GM12878 (cell line): ENCODE results near the gene COPG2.

ENCODE experiments used
- CEBPB ChIP-seq, 2 experiments: fragments of 150-350 bp in 1 of 2; IDR thresholded peaks; 2 replicates each; pipeline ENCODE4 v1.6.1; 2012 to 2014; ENCODE audit warnings: low read depth in 2 of 2, low read length in 2 of 2, borderline replicate concordance in 1 of 2, inconsistent platforms in 1 of 2
- CTCF ChIP-seq, 3 experiments: IDR thresholded peaks in 2 of 3; conservative IDR thresholded peaks in 1 of 3; 2 replicates each; pipeline ENCODE4 v1.5.1; 2011; ENCODE audit warnings: low read depth in 3 of 3, low read length in 3 of 3, mild to moderate bottlenecking in 3 of 3, control low read depth in 2 of 3, moderate library complexity in 2 of 3, inconsistent platforms in 1 of 3, mixed read lengths in 1 of 3; ENCODE audit not compliant: control insufficient read depth in 2 of 3, insufficient read depth in 1 of 3; ENCODE audit errors: extremely low read depth in 1 of 3
- EED ChIP-seq: sonication (generic); IDR thresholded peaks from 2 replicates; pipeline ENCODE4 v1.6.1; 2016; ENCODE audit warnings: antibody characterized with exemption, low read depth
- EP300 ChIP-seq, 2 experiments: fragments of 150-350 bp in 1 of 2; IDR thresholded peaks; 2 replicates each; pipeline ENCODE4 v1.6.1; 2011 to 2012; ENCODE audit warnings: low read depth in 2 of 2, low read length in 2 of 2, borderline replicate concordance in 1 of 2, improper control_type of control experiment in 1 of 2, inconsistent platforms in 1 of 2; ENCODE audit not compliant: control insufficient read depth in 1 of 2
- EZH2 ChIP-seq: IDR thresholded peaks from 2 replicates; pipeline ENCODE4 v1.6.1; 2012; ENCODE audit warnings: low read depth, mild to moderate bottlenecking, control low read depth, inconsistent platforms, low read length, borderline replicate concordance; ENCODE audit not compliant: control insufficient read depth
- JUNB ChIP-seq: IDR thresholded peaks from 2 replicates; pipeline ENCODE4 v1.6.1; 2016; ENCODE audit warnings: antibody characterized with exemption, mild to moderate bottlenecking
- MEF2A ChIP-seq: IDR thresholded peaks from 2 replicates; pipeline ENCODE4 v1.6.1; 2011; ENCODE audit warnings: low read depth, mild to moderate bottlenecking, low read length, moderate library complexity; ENCODE audit not compliant: insufficient read depth
- MXI1 ChIP-seq: fragments of 150-350 bp; IDR thresholded peaks from 2 replicates; pipeline ENCODE4 v1.6.1; 2011; ENCODE audit warnings: low read depth, mild to moderate bottlenecking, inconsistent platforms, low read length, improper control_type of control experiment
- POLR2A ChIP-seq: IDR thresholded peaks from 2 replicates; pipeline ENCODE4 v1.6.1; 2011; ENCODE audit warnings: low read depth, mild to moderate bottlenecking, low read length
- POLR2AphosphoS5 ChIP-seq: IDR thresholded peaks from 2 replicates; pipeline ENCODE4 v1.6.1; 2011; ENCODE audit warnings: mild to moderate bottlenecking, low read length, inconsistent platforms
- RAD51 ChIP-seq: fragments of 450-650 bp; IDR thresholded peaks from 2 replicates; pipeline ENCODE4 v1.6.1; 2016; ENCODE audit warnings: moderate library complexity, mild to moderate bottlenecking, inconsistent platforms
- SMC3 ChIP-seq: IDR thresholded peaks from 2 replicates; pipeline ENCODE4 v1.6.1; 2011; ENCODE audit warnings: low read length, improper control_type of control experiment, borderline replicate concordance
- YY1 ChIP-seq: IDR thresholded peaks from 2 replicates; pipeline ENCODE4 v1.6.1; 2011; ENCODE audit warnings: low read depth, mild to moderate bottlenecking, low read length
- ZZZ3 ChIP-seq: IDR thresholded peaks from 2 replicates; pipeline ENCODE4 v1.6.1; 2011; ENCODE audit warnings: low read depth; ENCODE audit not compliant: control insufficient read depth, insufficient read length

- TF ChIP-seq RAD51: no peak
- no peak for TF ChIP-seq SMC3
- no peak for TF ChIP-seq POLR2AphosphoS5
- no peak for TF ChIP-seq EP300 (IDR thresholded peaks at IDR 0.05; ENCODE audit: borderline replicate concordance in 1 of 2, control insufficient read depth in 1 of 2, low read depth in 2 of 2, low read length in 2 of 2)
- TF ChIP-seq MXI1: no peak
- no peak for TF ChIP-seq CEBPB (IDR thresholded peaks at IDR 0.05; ENCODE audit: borderline replicate concordance in 1 of 2, low read depth in 2 of 2, low read length in 2 of 2)
- TF ChIP-seq POLR2A: no peak
- TF ChIP-seq JUNB: no peak
- TF ChIP-seq CTCF (IDR thresholded peaks at IDR 0.05 in 2 of 3, conservative IDR thresholded peaks at IDR 0.05 in 1 of 3; ENCODE audit: control insufficient read depth in 2 of 3, extremely low read depth in 1 of 3, insufficient read depth in 1 of 3, low read depth in 3 of 3, low read length in 3 of 3): no peak
- no peak for TF ChIP-seq YY1
- TF ChIP-seq EZH2: no peak
- TF ChIP-seq ZZZ3: no peak
- TF ChIP-seq MEF2A: no peak
- no peak for TF ChIP-seq EED
These were observed 823 bp downstream of the COPG2 start for GRCh38 chr7:130667593-130668257.
